HL-60 (cell line): Measurements from ENCODE around the gene SPDEF.

Experiments
- DNase-seq, 2 experiments: peaks; one replicate each; pipeline ENCODE4 v3.0.0-alpha.2; 2010 to 2020; ENCODE audit warnings: low read depth in 1 of 2, low spot score in 1 of 2
- H3K27ac ChIP-seq: fragments of 250-450 bp; sonication (Bioruptor Pico); replicated peaks from 2 replicates; pipeline ENCODE4 v1.5.1; 2020; ENCODE audit warnings: mild to moderate bottlenecking, moderate library complexity
- H3K27me3 ChIP-seq: fragments of 250-450 bp; sonication (Bioruptor Pico); 2 replicates; pipeline ENCODE4 v1.5.1; 2021; ENCODE audit warnings: mild to moderate bottlenecking, moderate library complexity; ENCODE audit not compliant: insufficient read depth, poor library complexity, severe bottlenecking
- H3K4me3 ChIP-seq: replicated peaks from 2 replicates; pipeline ENCODE4 v1.5.1; 2011; ENCODE audit warnings: mild to moderate bottlenecking, control low read depth, low read length; ENCODE audit not compliant: insufficient read depth
- CTCF ChIP-seq: IDR thresholded peaks from one replicate; pipeline ENCODE4 v1.5.1; 2011; ENCODE audit warnings: low read length, control low read depth, inconsistent platforms; ENCODE audit not compliant: insufficient read depth
- GABPA ChIP-seq: IDR thresholded peaks from 2 replicates; pipeline ENCODE4 v1.6.1; 2012; ENCODE audit warnings: low read depth
- POLR2AphosphoS5 ChIP-seq: IDR thresholded peaks from 2 replicates; pipeline ENCODE4 v1.6.1; 2012; ENCODE audit warnings: low read depth
- SPI1 ChIP-seq: IDR thresholded peaks from 2 replicates; pipeline ENCODE4 v1.6.1; 2012; ENCODE audit warnings: low read depth, mild to moderate bottlenecking, borderline replicate concordance
- long read RNA-seq: library from polyadenylated mRNA; unstranded; transcript quantifications from one replicate; pipeline ENCODE4 v2.0.0, GENCODE V29; 2020
- TF ChIP-seq, protein P1 (sequence below): IDR thresholded peaks from 2 replicates; pipeline ENCODE4 v1.6.1; 2012; ENCODE audit warnings: low read depth; ENCODE audit not compliant: insufficient replicate concordance

SPDEF gene
- long read RNA-seq, result 0 reads

DNA sequence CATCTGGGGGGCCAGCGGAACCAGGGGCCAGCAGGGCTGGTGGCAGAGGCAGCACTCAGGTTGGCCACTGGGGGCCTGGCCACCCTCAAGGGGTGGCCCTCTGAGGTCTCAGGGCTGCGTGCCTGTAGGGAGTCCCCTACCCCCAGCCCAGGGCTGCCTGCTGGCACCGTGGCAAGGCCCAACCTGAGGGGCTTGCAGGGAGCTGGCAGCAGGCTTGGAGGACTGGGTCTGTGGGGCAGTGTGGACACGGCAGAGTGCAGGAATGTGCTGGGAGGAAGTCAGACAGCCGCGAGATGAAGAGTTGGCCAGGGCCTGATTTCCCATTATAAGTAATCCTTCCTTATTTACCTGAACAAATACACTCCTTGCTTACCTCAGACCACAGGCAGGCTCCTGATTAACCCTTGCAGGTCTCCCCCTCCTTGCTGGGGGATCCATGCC, at the start of gene SPDEF:
Gene SPDEF, minus strand, starts transcription at position 299 of the 441 bp plus-strand sequence. CDS start 11,874 bp downstream, outside the sequence.
- no peak within 1 kb of the TSS for H3K4me3 ChIP-seq
- TF ChIP-seq CTCF (no peak), GABPA (no peak), SPI1 (no peak)
- H3K27me3 ChIP-seq, result no peaks in the 10 kb centered on the region
- H3K27ac ChIP-seq, result no peak within 1 kb of the TSS
- DNase-seq, result no peak

DNA sequence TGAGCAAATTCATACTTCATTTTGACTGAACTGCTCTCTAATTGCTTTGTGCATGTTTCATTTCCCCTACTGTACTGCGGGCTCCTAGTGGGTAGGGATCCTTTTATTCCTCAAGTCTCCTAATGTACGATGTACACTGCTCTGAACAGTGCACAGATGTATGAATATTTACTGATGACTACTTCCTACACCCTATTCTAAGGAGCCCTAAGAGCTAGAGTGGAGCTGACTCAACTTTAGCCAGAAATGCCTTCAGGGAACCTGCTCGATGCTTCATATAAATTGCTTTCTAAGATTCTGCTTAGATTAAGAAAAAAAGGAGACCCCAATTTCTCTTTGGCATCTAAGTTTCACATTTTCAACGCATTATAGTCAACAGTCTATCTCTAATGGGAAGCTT, 47.6 kb upstream of the SPDEF start:
- H3K27me3 ChIP-seq, result no peaks in the 10 kb centered on the region
- no peak overlapping the region for H3K4me3 ChIP-seq
- H3K27ac ChIP-seq, result no peak overlapping the region
- DNase-seq, result no peak
- no peak for TF ChIP-seq POLR2AphosphoS5

DNA sequence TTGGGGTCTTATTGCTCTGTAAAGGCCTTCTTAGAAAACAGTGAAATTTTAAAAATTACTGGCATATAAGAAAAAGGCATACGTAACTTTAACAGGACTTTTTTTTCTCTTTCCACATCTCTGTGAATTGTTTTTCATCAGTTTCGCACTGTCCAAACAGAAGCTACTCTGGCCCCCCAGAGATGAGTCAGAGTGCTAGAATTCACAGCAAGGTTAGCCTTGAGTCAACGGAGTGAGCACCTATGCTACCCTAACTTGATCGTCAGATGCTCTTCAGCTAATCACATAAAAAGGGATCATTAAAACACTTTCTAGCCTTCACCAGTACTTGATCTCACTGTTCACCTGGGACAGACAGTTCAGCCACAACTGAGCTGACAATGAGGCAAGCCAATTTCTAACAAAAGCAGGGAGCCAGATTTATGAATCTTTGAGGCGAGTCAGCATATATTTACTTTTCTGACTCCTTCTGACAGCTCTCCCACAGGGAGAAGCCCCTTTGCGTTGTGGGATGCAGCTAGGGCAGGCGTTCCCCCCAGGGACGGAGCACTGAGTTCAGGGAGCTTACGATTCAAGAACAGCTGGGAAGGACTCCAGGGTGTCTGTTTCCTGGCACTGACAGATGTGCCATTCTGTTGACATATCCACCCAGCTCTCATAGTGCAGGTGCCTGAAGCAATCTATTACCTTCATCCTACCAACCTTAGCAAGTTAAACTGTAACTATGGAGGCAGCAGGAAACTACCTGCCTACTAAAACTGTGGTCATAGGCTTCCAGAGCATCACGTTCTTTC, 46.4 kb upstream of the SPDEF start:
- no peak for TF ChIP-seq GABPA
- TF ChIP-seq, protein P1, sequence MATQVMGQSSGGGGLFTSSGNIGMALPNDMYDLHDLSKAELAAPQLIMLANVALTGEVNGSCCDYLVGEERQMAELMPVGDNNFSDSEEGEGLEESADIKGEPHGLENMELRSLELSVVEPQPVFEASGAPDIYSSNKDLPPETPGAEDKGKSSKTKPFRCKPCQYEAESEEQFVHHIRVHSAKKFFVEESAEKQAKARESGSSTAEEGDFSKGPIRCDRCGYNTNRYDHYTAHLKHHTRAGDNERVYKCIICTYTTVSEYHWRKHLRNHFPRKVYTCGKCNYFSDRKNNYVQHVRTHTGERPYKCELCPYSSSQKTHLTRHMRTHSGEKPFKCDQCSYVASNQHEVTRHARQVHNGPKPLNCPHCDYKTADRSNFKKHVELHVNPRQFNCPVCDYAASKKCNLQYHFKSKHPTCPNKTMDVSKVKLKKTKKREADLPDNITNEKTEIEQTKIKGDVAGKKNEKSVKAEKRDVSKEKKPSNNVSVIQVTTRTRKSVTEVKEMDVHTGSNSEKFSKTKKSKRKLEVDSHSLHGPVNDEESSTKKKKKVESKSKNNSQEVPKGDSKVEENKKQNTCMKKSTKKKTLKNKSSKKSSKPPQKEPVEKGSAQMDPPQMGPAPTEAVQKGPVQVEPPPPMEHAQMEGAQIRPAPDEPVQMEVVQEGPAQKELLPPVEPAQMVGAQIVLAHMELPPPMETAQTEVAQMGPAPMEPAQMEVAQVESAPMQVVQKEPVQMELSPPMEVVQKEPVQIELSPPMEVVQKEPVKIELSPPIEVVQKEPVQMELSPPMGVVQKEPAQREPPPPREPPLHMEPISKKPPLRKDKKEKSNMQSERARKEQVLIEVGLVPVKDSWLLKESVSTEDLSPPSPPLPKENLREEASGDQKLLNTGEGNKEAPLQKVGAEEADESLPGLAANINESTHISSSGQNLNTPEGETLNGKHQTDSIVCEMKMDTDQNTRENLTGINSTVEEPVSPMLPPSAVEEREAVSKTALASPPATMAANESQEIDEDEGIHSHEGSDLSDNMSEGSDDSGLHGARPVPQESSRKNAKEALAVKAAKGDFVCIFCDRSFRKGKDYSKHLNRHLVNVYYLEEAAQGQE, result no peak
- no peak for TF ChIP-seq POLR2AphosphoS5
- no peak for TF ChIP-seq SPI1
- no peak for TF ChIP-seq CTCF
- H3K27ac ChIP-seq, result no peak overlapping the region

DNA sequence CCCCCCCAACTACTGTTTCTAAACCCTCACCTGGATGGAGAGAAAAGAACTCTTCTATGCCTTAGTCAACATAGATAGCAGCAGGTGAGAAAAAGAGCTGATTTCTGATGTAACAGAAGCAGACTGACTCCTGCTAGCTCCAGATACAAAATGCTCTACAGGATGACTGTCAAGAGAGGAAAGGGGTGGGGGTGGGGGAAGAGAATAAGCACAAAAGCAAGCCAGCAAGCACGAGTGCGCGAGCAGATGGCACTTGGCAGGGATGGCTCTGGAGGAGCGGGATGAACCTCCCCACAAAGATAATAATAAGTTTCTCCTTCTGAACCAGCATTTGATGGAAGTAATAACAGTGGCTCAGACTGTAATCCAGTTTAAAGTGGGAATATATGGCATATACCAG, 45.6 kb upstream of the SPDEF start:
- no peak for DNase-seq
- Histone ChIP-seq H3K27ac (no peak overlapping the region), H3K27me3 (no peaks in the 10 kb centered on the region), H3K4me3 (no peak overlapping the region)
- TF ChIP-seq POLR2AphosphoS5 (no peak), SPI1 (no peak), CTCF (no peak), GABPA (no peak)
- TF ChIP-seq, protein P1, result no peak

More for the DNA sequence above, 46.4 kb upstream of the SPDEF start:
- Histone ChIP-seq H3K27me3 (no peaks in the 10 kb centered on the region), H3K4me3 (no peak overlapping the region)
- no peak for DNase-seq
